NT2/D1 (cell line): Measurements from ENCODE around the gene NKG7.
"Not testable (repeated sequence)": the region's sequence is repeated elsewhere in the genome, so short reads cannot be mapped to it uniquely, and the experiment has no call there.

Experiments used
- DNase-seq: peaks from one replicate; pipeline ENCODE4 v3.0.0-alpha.2; 2011; ENCODE audit warnings: low read depth, low spot score
- H3K27me3 ChIP-seq: 2 replicates; pipeline ENCODE4 v1.6.0; 2011; ENCODE audit warnings: mild to moderate bottlenecking; ENCODE audit not compliant: insufficient read length, insufficient read depth
- H3K36me3 ChIP-seq: 2 replicates; pipeline ENCODE4 v1.6.1; 2011; ENCODE audit warnings: mild to moderate bottlenecking, low read length, mixed read lengths; ENCODE audit not compliant: insufficient read depth, insufficient read length
- H3K4me1 ChIP-seq: 2 replicates; pipeline ENCODE4 v1.5.1; 2011; ENCODE audit not compliant: insufficient read depth, insufficient read length
- H3K4me3 ChIP-seq: 2 replicates; pipeline ENCODE4 v1.5.1; 2011; ENCODE audit warnings: low read depth; ENCODE audit not compliant: insufficient read length
- H3K9ac ChIP-seq: 2 replicates; pipeline ENCODE4 v1.6.0; 2011; ENCODE audit warnings: low read depth; ENCODE audit not compliant: insufficient read length
- H3K9me3 ChIP-seq: 2 replicates; pipeline ENCODE4 v1.5.1; 2011; ENCODE audit warnings: mild to moderate bottlenecking, low read length; ENCODE audit not compliant: insufficient read depth
- SUZ12 ChIP-seq: IDR thresholded peaks from 2 replicates; pipeline ENCODE4 v1.6.1; 2011; ENCODE audit not compliant: insufficient read length, insufficient read depth; ENCODE audit errors: extremely low read depth
- YY1 ChIP-seq: IDR thresholded peaks from 2 replicates; pipeline ENCODE4 v1.6.1; 2011; ENCODE audit not compliant: insufficient read length, insufficient read depth
- ZNF274 ChIP-seq: IDR thresholded peaks from 2 replicates; pipeline ENCODE4 v1.6.1; 2011; ENCODE audit warnings: mild to moderate bottlenecking, low read depth, low read length

NKG7 gene

GRCh38 chr19:51415187-51415586, 42.7 kb upstream of the NKG7 start:
- TF ChIP-seq ZNF274 (no peak), SUZ12 (no peak), YY1 (no peak)
- Histone ChIP-seq H3K4me1 (peaks cover 5% of the 10 kb centered on the region), H3K27me3 (no peaks in the 10 kb centered on the region), H3K36me3 (no peaks in the 10 kb centered on the region), H3K9me3 (no peaks in the 10 kb centered on the region), H3K4me3 (no peak overlapping the region), H3K9ac (no peak overlapping the region)
- no peak for DNase-seq

GRCh38 chr19:51410950-51411748, 38.7 kb upstream of the NKG7 start:
- no peaks in the 10 kb centered on the region for H3K27me3 ChIP-seq
- no peaks in the 10 kb centered on the region for H3K36me3 ChIP-seq
- H3K4me3 ChIP-seq, result no peak overlapping the region
- TF ChIP-seq YY1 (no peak), ZNF274 (no peak), SUZ12 (no peak)
- H3K9ac ChIP-seq, result no peak overlapping the region
- H3K4me1 ChIP-seq, result peaks cover 2% of the 10 kb centered on the region
- H3K9me3 ChIP-seq, result peaks cover 2% of the 10 kb centered on the region; the same call in 1 of the 2 replicates
- no peak for DNase-seq

GRCh38 chr19:51407511-51408131, 35.2 kb upstream of the NKG7 start:
- peaks cover 2% of the 10 kb centered on the region for H3K4me1 ChIP-seq
- no peaks in the 10 kb centered on the region for H3K27me3 ChIP-seq
- TF ChIP-seq YY1, result no peak
- TF ChIP-seq SUZ12, result no peak
- no peak for TF ChIP-seq ZNF274
- peaks cover 18% of the 10 kb centered on the region for H3K9me3 ChIP-seq
- no peaks in the 10 kb centered on the region for H3K36me3 ChIP-seq
- no peak for DNase-seq
- H3K9ac ChIP-seq, result no peak overlapping the region
- no peak overlapping the region for H3K4me3 ChIP-seq

- DNase-seq, result no peak
- Histone ChIP-seq H3K27me3 (no peaks in the 10 kb centered on the region), H3K4me1 (no peaks in the 10 kb centered on the region), H3K9ac (no peak overlapping the region), H3K9me3 (peaks cover 30% of the 10 kb centered on the region), H3K4me3 (no peak overlapping the region), H3K36me3 (peaks cover under 1% of the 10 kb centered on the region)
- no peak for TF ChIP-seq SUZ12
- no peak for TF ChIP-seq ZNF274
- TF ChIP-seq YY1, result no peak
These were observed 29.7 kb upstream of the NKG7 start for GRCh38 chr19:51402117-51402516.

- H3K9me3 ChIP-seq, result peaks cover 21% of the 10 kb centered on the region
- not testable (repeated sequence) for H3K36me3 ChIP-seq, H3K4me3 ChIP-seq, DNase-seq, H3K9ac ChIP-seq, H3K4me1 ChIP-seq, H3K27me3 ChIP-seq
These were observed 27.5 kb upstream of the NKG7 start for GRCh38 chr19:51399936-51400335.

- no peaks in the 10 kb centered on the region for H3K27me3 ChIP-seq
- H3K4me3 ChIP-seq, result no peak overlapping the region
- H3K9ac ChIP-seq, result no peak overlapping the region
- no peaks in the 10 kb centered on the region for H3K4me1 ChIP-seq
- DNase-seq, result no peak
- TF ChIP-seq SUZ12 (no peak), ZNF274 (no peak), YY1 (no peak)
- peaks cover 2% of the 10 kb centered on the region for H3K36me3 ChIP-seq
- H3K9me3 ChIP-seq, result peaks cover 21% of the 10 kb centered on the region
These were observed 26.8 kb upstream of the NKG7 start for GRCh38 chr19:51399231-51399630.

GRCh38 chr19:51398096-51398704, 25.7 kb upstream of the NKG7 start:
- Histone ChIP-seq H3K9ac (no peak overlapping the region), H3K36me3 (peaks cover 2% of the 10 kb centered on the region), H3K4me3 (no peak overlapping the region), H3K4me1 (no peaks in the 10 kb centered on the region), H3K9me3 (peaks cover 18% of the 10 kb centered on the region), H3K27me3 (no peaks in the 10 kb centered on the region)
- TF ChIP-seq YY1, result no peak
- no peak for TF ChIP-seq ZNF274
- no peak for TF ChIP-seq SUZ12
- no peak for DNase-seq

GRCh38 chr19:51397453-51397852, 25.0 kb upstream of the NKG7 start:
- H3K27me3 ChIP-seq, DNase-seq, H3K4me1 ChIP-seq, H3K4me3 ChIP-seq, H3K9ac ChIP-seq, H3K36me3 ChIP-seq: not testable (repeated sequence)
- H3K9me3 ChIP-seq, result peaks cover 11% of the 10 kb centered on the region
